ENCODE results near the gene CD81. TPM values are rescaled to one million over a fixed set of nuclear protein-coding genes. Genes with fewer than 3 reads are reported as not detected.

CD81 gene
- total RNA-seq, 1 experiment from 2014 or later = 194 TPM

DNA sequence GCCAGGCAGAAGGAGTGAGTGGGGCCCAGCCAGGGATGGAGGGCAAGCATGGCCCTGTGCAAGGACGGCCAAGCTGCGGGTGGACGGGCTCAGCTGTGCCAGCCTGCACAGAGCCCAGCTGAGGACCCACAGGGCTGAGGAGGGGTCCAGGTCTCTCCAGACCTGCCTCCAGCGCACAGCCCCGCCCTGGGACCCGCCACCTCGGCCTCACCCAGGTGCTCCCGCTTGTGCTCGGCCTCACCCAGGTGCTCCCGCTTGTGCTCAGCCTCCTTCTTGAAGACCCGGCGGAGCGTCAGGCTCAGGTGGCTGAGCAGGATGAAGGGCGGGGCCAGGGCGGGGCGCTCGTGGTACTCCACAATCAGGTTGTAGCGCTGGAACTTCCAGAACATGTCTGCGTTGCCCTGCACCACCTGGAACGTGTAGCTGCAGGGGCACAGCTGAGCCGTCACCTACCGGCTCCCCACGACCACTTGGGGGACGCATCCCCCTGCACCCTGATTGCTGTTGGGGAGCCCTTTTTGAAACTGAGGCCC is 29.8 kb downstream of the CD81 start:
- BruUV-seq (replicated peaks) = no TSS peak
- H3K4me3 ChIP-seq (ENCODE audit: low read depth, low read length, poor library complexity, severe bottlenecking) = no peak overlapping the region
- TF ChIP-seq, protein P1, sequence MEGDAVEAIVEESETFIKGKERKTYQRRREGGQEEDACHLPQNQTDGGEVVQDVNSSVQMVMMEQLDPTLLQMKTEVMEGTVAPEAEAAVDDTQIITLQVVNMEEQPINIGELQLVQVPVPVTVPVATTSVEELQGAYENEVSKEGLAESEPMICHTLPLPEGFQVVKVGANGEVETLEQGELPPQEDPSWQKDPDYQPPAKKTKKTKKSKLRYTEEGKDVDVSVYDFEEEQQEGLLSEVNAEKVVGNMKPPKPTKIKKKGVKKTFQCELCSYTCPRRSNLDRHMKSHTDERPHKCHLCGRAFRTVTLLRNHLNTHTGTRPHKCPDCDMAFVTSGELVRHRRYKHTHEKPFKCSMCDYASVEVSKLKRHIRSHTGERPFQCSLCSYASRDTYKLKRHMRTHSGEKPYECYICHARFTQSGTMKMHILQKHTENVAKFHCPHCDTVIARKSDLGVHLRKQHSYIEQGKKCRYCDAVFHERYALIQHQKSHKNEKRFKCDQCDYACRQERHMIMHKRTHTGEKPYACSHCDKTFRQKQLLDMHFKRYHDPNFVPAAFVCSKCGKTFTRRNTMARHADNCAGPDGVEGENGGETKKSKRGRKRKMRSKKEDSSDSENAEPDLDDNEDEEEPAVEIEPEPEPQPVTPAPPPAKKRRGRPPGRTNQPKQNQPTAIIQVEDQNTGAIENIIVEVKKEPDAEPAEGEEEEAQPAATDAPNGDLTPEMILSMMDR (conservative IDR thresholded peaks at IDR 0.05; ENCODE audit: low read depth, low read length) = no peak
- TF ChIP-seq EZH2 (IDR thresholded peaks at IDR 0.05; ENCODE audit: borderline replicate concordance, low read depth, low read length, poor library complexity, severe bottlenecking) = no peak
- H3K9me3 ChIP-seq (ENCODE audit: low read depth, low read length, poor library complexity, severe bottlenecking) = no peaks in the 10 kb centered on the region
- intact Hi-C loops (cut with micrococcal nuclease; ENCODE audit: unreplicated experiment) = no loop called here
- ChIA-PET POLR2A (ENCODE audit: low non-redundant PET) (no interaction called here), CTCF (no interaction called here)
- DNase-seq (ENCODE audit: low spot score) = no peak
- H3K27me3 ChIP-seq (replicated peaks; ENCODE audit: insufficient read depth, low read depth, low read length, poor library complexity) = no peaks in the 10 kb centered on the region
- H3K4me1 ChIP-seq (ENCODE audit: insufficient read depth, low read length, poor library complexity, severe bottlenecking) = peaks cover 2% of the 10 kb centered on the region
- H3K27ac ChIP-seq (ENCODE audit: low read depth, low read length, poor library complexity, severe bottlenecking) = no peak overlapping the region
- H3K36me3 ChIP-seq (ENCODE audit: insufficient read depth, low read length, poor library complexity, severe bottlenecking) = no peaks in the 10 kb centered on the region

DNA sequence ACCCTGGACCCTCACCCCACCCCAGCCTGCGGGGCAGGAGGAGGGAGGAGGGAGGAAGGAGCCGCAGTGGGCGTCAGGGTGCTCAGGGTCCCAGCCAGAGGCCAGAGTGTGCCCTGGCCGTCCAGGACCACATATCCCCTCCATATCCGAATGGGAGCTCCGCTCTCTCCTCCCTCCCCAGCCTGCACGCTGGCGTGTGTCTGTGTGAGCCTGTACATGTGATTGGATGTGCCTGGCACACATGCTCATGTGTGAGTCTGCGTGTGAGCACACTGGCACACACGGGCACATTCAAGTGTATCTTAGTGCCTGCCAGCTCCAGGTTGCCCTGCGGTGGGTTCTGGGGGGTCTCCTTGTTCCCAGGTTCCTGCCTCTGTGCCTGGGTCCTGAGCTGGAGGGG is 31.6 kb downstream of the CD81 start:
- H3K4me1 ChIP-seq (ENCODE audit: insufficient read depth, low read length, poor library complexity, severe bottlenecking) = no peaks in the 10 kb centered on the region
- no peak for TF ChIP-seq EZH2 (IDR thresholded peaks at IDR 0.05; ENCODE audit: borderline replicate concordance, low read depth, low read length, poor library complexity, severe bottlenecking)
- TF ChIP-seq, protein P1 (conservative IDR thresholded peaks at IDR 0.05; ENCODE audit: low read depth, low read length) = no peak
- H3K4me3 ChIP-seq (ENCODE audit: low read depth, low read length, poor library complexity, severe bottlenecking) = no peak overlapping the region
- ChIA-PET CTCF (no interaction called here), POLR2A (ENCODE audit: low non-redundant PET) (no interaction called here)
- H3K27ac ChIP-seq (ENCODE audit: low read depth, low read length, poor library complexity, severe bottlenecking) = no peak overlapping the region
- intact Hi-C loops (cut with micrococcal nuclease; ENCODE audit: unreplicated experiment) = no loop called here
- BruUV-seq (replicated peaks) = no TSS peak
- no peaks in the 10 kb centered on the region for H3K36me3 ChIP-seq (ENCODE audit: insufficient read depth, low read length, poor library complexity, severe bottlenecking)
- H3K9me3 ChIP-seq (ENCODE audit: low read depth, low read length, poor library complexity, severe bottlenecking) = no peaks in the 10 kb centered on the region
- no peaks in the 10 kb centered on the region for H3K27me3 ChIP-seq (replicated peaks; ENCODE audit: insufficient read depth, low read depth, low read length, poor library complexity)
- no peak for DNase-seq (ENCODE audit: low spot score)

DNA sequence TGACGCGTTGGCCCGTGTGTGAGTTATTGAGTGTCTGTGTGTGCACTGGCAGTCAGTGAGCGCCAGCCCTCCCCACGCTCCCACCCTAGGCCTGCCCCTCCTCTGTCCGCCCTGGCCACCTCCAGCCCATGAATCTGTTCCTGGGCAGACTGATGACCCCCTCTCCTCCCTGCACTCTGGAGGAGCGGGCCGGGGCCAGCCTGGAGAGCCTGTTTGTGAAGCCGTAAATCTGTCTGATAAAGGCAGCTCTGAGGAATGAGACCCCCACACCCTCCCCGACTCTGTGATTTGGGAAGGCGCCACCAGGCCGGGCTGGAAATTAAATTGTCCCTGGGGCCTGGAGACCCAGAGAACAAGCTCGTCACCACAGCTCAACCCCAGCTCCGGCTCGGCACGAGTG is 32.0 kb downstream of the CD81 start:
- BruUV-seq (replicated peaks) = no TSS peak

More for the DNA sequence above, 32.0 kb downstream of the CD81 start:
- Histone ChIP-seq H3K4me3 (ENCODE audit: low read depth, low read length, poor library complexity, severe bottlenecking) (no peak overlapping the region), H3K9me3 (ENCODE audit: low read depth, low read length, poor library complexity, severe bottlenecking) (no peaks in the 10 kb centered on the region), H3K27me3 (replicated peaks; ENCODE audit: insufficient read depth, low read depth, low read length, poor library complexity) (no peaks in the 10 kb centered on the region), H3K4me1 (ENCODE audit: insufficient read depth, low read length, poor library complexity, severe bottlenecking) (no peaks in the 10 kb centered on the region), H3K27ac (ENCODE audit: low read depth, low read length, poor library complexity, severe bottlenecking) (no peak overlapping the region), H3K36me3 (ENCODE audit: insufficient read depth, low read length, poor library complexity, severe bottlenecking) (no peaks in the 10 kb centered on the region)
- POLR2A ChIA-PET (ENCODE audit: low non-redundant PET) = interaction anchor here (0.6 kb wide), 1 partner anchor 31 kb away, joined by 4 read pairs; no protein-coding TSS in a partner anchor
- intact Hi-C loops (cut with micrococcal nuclease; ENCODE audit: unreplicated experiment) = no loop called here
- DNase-seq (ENCODE audit: low spot score) = no peak
- TF ChIP-seq, protein P1 (conservative IDR thresholded peaks at IDR 0.05; ENCODE audit: low read depth, low read length) = no peak
- TF ChIP-seq EZH2 (IDR thresholded peaks at IDR 0.05; ENCODE audit: borderline replicate concordance, low read depth, low read length, poor library complexity, severe bottlenecking) = no peak
- CTCF ChIA-PET = no interaction called here

Data from A673 (cell line).